ENCODE measurements around the gene NUDT9.

DNA sequence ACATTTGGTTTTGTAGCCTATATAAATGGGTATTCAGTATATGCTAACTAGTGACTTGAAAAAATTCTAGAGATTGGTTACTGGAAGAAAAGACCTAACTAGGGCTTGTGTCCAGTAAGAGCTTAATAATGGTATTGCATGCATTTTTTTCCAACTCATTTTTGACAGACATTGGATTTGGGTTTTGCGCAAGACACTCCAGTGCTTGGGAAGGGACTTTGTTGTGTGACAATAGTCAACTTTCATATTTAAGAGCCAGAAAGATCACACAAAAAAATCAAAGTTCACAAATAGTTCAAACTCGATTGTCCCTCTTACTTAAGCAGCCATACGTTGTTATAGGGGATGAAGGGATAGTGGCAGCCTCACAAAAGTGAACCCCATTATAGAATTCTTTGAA, 30.2 kb upstream of the NUDT9 start:
- TF ChIP-seq CTCF (IDR thresholded peaks at IDR 0.05; ENCODE audit: low read depth, low read length, poor library complexity, severe bottlenecking) (no peak), EZH2phosphoT487 (IDR thresholded peaks at IDR 0.05; ENCODE audit: borderline replicate concordance, low read length) (no peak)
